Panc1 (cell line): Measurements from ENCODE around the gene OSBP2.

ENCODE experiments used
- CTCF ChIP-seq: fragments of 450-650 bp; IDR thresholded peaks from 2 replicates; pipeline ENCODE4 v1.5.1; 2017; ENCODE audit warnings: mild to moderate bottlenecking
- POLR2AphosphoS5 ChIP-seq: IDR thresholded peaks from 2 replicates; pipeline ENCODE4 v1.6.1; 2012; ENCODE audit warnings: mild to moderate bottlenecking, low read depth, low read length, moderate library complexity
- SIN3A ChIP-seq: IDR thresholded peaks from 2 replicates; pipeline ENCODE4 v1.6.1; 2012; ENCODE audit warnings: low read depth, mild to moderate bottlenecking, low read length, moderate library complexity, borderline replicate concordance; ENCODE audit not compliant: insufficient read depth
- TCF7L2 ChIP-seq: IDR thresholded peaks from 2 replicates; pipeline ENCODE4 v1.6.1; 2011; ENCODE audit warnings: mild to moderate bottlenecking, low read depth, low read length, inconsistent platforms

GRCh38 chr22:30943368-30943767 lies 248.7 kb downstream of the OSBP2 start:
- TF ChIP-seq CTCF, result no peak
- TF ChIP-seq TCF7L2, result no peak
- TF ChIP-seq POLR2AphosphoS5, result no peak
- no peak for TF ChIP-seq SIN3A
